Smooth muscle cell (in vitro differentiated cells): ENCODE data around the gene TRA2A. TPM values are rescaled to one million over a fixed set of nuclear protein-coding genes. Genes with fewer than 3 reads are reported as not detected.
"Not testable (repeated sequence)": the region's sequence is repeated elsewhere in the genome, so short reads cannot be mapped to it uniquely, and the experiment has no call there.

ENCODE experiments used
- DNase-seq: peaks from one replicate; lab custom pipeline; 2025; ENCODE audit not compliant: unreplicated experiment; lab: John Stamatoyannopoulos, UW
- H2AFZ ChIP-seq: fragments of 200-600 bp; sonication (generic); 2 replicates; pipeline ENCODE4 v1.6.0; 2016; ENCODE audit warnings: antibody characterized with exemption, low read depth, mild to moderate bottlenecking
- H3F3A ChIP-seq: fragments of 200-600 bp; sonication (generic); 2 replicates; pipeline ENCODE4 v1.6.0; 2017; ENCODE audit warnings: antibody characterized with exemption, low read depth
- H3K27ac ChIP-seq: fragments of 200-600 bp; sonication (generic); 2 replicates; pipeline ENCODE4 v1.5.1; 2016; ENCODE audit warnings: low read depth, mild to moderate bottlenecking
- H3K27me3 ChIP-seq: fragments of 200-600 bp; sonication (generic); 2 replicates; pipeline ENCODE4 v1.6.1; 2016; ENCODE audit warnings: low read depth, mild to moderate bottlenecking
- H3K36me3 ChIP-seq: fragments of 200-600 bp; sonication (generic); 2 replicates; pipeline ENCODE4 v1.5.1; 2016; ENCODE audit warnings: low read depth
- H3K4me1 ChIP-seq: fragments of 200-600 bp; sonication (generic); 2 replicates; pipeline ENCODE4 v1.5.1; 2016; ENCODE audit warnings: low read depth
- H3K4me2 ChIP-seq: fragments of 200-600 bp; sonication (generic); 2 replicates; pipeline ENCODE4 v1.6.0; 2016; ENCODE audit warnings: mild to moderate bottlenecking
- H3K4me3 ChIP-seq: fragments of 200-600 bp; sonication (generic); 2 replicates; pipeline ENCODE4 v1.5.1; 2016; ENCODE audit warnings: mild to moderate bottlenecking
- H3K79me2 ChIP-seq: fragments of 200-600 bp; sonication (generic); 2 replicates; pipeline ENCODE4 v1.6.0; 2016; ENCODE audit warnings: low read depth, mild to moderate bottlenecking
- H3K9ac ChIP-seq: fragments of 200-600 bp; sonication (generic); 2 replicates; pipeline ENCODE4 v1.6.0; 2016; ENCODE audit warnings: low read depth
- H3K9me3 ChIP-seq: fragments of 200-600 bp; sonication (generic); replicated peaks from 2 replicates; pipeline ENCODE4 v1.5.1; 2016; ENCODE audit warnings: low read depth
- H4K20me1 ChIP-seq: fragments of 200-600 bp; sonication (generic); 2 replicates; pipeline ENCODE4 v1.6.0; 2016; ENCODE audit warnings: low read depth
- CTCF ChIP-seq: fragments of 200-600 bp; sonication (generic); IDR thresholded peaks from 2 replicates; pipeline ENCODE4 v1.5.1; 2017; ENCODE audit warnings: borderline replicate concordance, mild to moderate bottlenecking, antibody characterized with exemption; ENCODE audit not compliant: insufficient read depth, poor library complexity, severe bottlenecking
- WGBS: methylation state at CpG from one replicate; pipeline ENCODE4 v1.1.7; 2016; ENCODE audit warnings: low lambda C conversion rate; 5-methylcytosine and 5-hydroxymethylcytosine counted together
- polyA plus RNA-seq: library from polyadenylated mRNA; unstranded; fragments of >200 nt; fragmentation: Nextera tagmentation; extraction: Ambion mirVana; gene quantifications from 2 replicates; pipeline ENCODE4 v1.2.1, GENCODE V29; 2016
- total RNA-seq: library from RNA; depleted of rRNA; stranded (reverse); fragments of >200 nt; gene quantifications from 2 replicates; pipeline ENCODE4 v1.2.3, GENCODE V29; 2014

TRA2A gene
- total and polyA plus RNA-seq, 2 experiments from 2014 or later, result 43.0 to 89.0 TPM

- Histone ChIP-seq H3K27ac (no peak overlapping the region), H3K9me3 (no peaks in the 10 kb centered on the region), H3K27me3 (no peaks in the 10 kb centered on the region), H3K4me1 (no peaks in the 10 kb centered on the region), H3K9ac (no peak overlapping the region), H3K4me3 (no peak overlapping the region), H2AFZ (no peak overlapping the region), H4K20me1 (no peaks in the 10 kb centered on the region), H3K36me3 (no peaks in the 10 kb centered on the region), H3K4me2 (no peak overlapping the region), H3K79me2 (no peaks in the 10 kb centered on the region), H3F3A (no peaks in the 10 kb centered on the region)
- 81% methylated on average over 2 of the region's 3 CpGs for WGBS
- TF ChIP-seq CTCF, result no peak
- no peak for DNase-seq
Measured at GRCh38 chr7:23491502-23491901, 40.3 kb downstream of the TRA2A start.

GRCh38 chr7:23490357-23491135, 41.2 kb downstream of the TRA2A start:
- Histone ChIP-seq H3K36me3 (no peaks in the 10 kb centered on the region), H2AFZ (no peak overlapping the region), H3K4me3 (no peak overlapping the region), H3K27ac (no peak overlapping the region), H3K9me3 (no peaks in the 10 kb centered on the region), H3K27me3 (no peaks in the 10 kb centered on the region), H4K20me1 (no peaks in the 10 kb centered on the region), H3K9ac (no peak overlapping the region), H3K4me1 (peaks cover 5% of the 10 kb centered on the region), H3K4me2 (no peak overlapping the region), H3F3A (no peaks in the 10 kb centered on the region), H3K79me2 (no peaks in the 10 kb centered on the region)
- DNase-seq, result no peak
- WGBS, result 98% methylated on average over 48 of the region's 56 CpGs
- no peak for TF ChIP-seq CTCF

GRCh38 chr7:23488714-23489113, 43.1 kb downstream of the TRA2A start:
- DNase-seq, H3K9me3 ChIP-seq, H3F3A ChIP-seq, H2AFZ ChIP-seq, H3K27ac ChIP-seq, H3K4me2 ChIP-seq, H3K9ac ChIP-seq, H3K4me1 ChIP-seq, H3K27me3 ChIP-seq, H3K36me3 ChIP-seq, H3K4me3 ChIP-seq, H4K20me1 ChIP-seq, H3K79me2 ChIP-seq: not testable (repeated sequence)
- WGBS, result 98% methylated on average over 13 of the region's 13 CpGs

- Histone ChIP-seq H3K4me3 (no peak overlapping the region), H3K9me3 (no peaks in the 10 kb centered on the region), H3K4me2 (no peak overlapping the region), H3K27ac (no peak overlapping the region), H4K20me1 (no peaks in the 10 kb centered on the region), H3K4me1 (peaks cover 5% of the 10 kb centered on the region), H3K27me3 (no peaks in the 10 kb centered on the region), H2AFZ (no peak overlapping the region), H3F3A (no peaks in the 10 kb centered on the region), H3K9ac (no peak overlapping the region), H3K36me3 (no peaks in the 10 kb centered on the region), H3K79me2 (no peaks in the 10 kb centered on the region)
- no peak for DNase-seq
- no peak for TF ChIP-seq CTCF
- 70% methylated on average over 4 of the region's 4 CpGs for WGBS
Measured at GRCh38 chr7:23487670-23488069, 44.1 kb downstream of the TRA2A start.
